Adrenal gland (tissue), 12 donors: ENCODE results near the gene CAMSAP1. TPM values are rescaled to one million over a fixed set of nuclear protein-coding genes. Genes with fewer than 3 reads are reported as not detected.

ENCODE experiments used
- DNase-seq, 7 donors: peaks; one replicate each; pipeline ENCODE4 v3.0.0-alpha.2; 2019 to 2020
- H3K27ac ChIP-seq, 5 donors: fragments of 200-600 bp; sonication (generic) in 4 of 5; 1 replicate in 3 of 5; 2 replicates in 2 of 5; pipeline versions ENCODE4 v1.5.1 to v1.8.0; 2016 to 2020; ENCODE audit warnings: mild to moderate bottlenecking in 1 of 5
- H3K27me3 ChIP-seq: fragments of 200-600 bp; 2 replicates; pipeline ENCODE4 v1.8.0; 2021
- H3K36me3 ChIP-seq, 2 donors: fragments of 200-600 bp; replicated peaks in 1 of 2; 1 replicate in 1 of 2; 2 replicates in 1 of 2; pipeline versions ENCODE4 v1.5.1 to v1.8.0; 2018 to 2022
- H3K4me1 ChIP-seq, 2 donors: fragments of 200-600 bp; replicated peaks in 1 of 2; 1 replicate in 1 of 2; 2 replicates in 1 of 2; pipeline versions ENCODE4 v1.5.1 to v1.8.0; 2018 to 2021
- H3K4me3 ChIP-seq, 4 donors: fragments of 200-600 bp; sonication (generic) in 3 of 4; one replicate each; pipeline ENCODE4 v1.5.1; 2016 to 2018
- H3K9me3 ChIP-seq, 3 donors: fragments of 200-600 bp; sonication (generic) in 1 of 3; replicated peaks in 1 of 3; 1 replicate in 2 of 3; 2 replicates in 1 of 3; pipeline versions ENCODE4 v1.5.1 to v1.8.0; 2016 to 2021
- POLR2A ChIP-seq, 2 donors: fragments of 450-650 bp; IDR thresholded peaks; one replicate each; pipeline ENCODE4 v1.6.1; 2017; ENCODE audit warnings: antibody characterized with exemption in 2 of 2, mild to moderate bottlenecking in 2 of 2, moderate library complexity in 1 of 2
- WGBS, 4 donors: extraction: QIAGEN DNeasy Blood & Tissue Kit in 2 of 4; methylation state at CpG; one replicate each; pipeline versions ENCODE4 v1.1.5 to v1.1.7; 2013 to 2017; 5-methylcytosine and 5-hydroxymethylcytosine counted together
- intact Hi-C, 2 donors: fragments of 100-400 bp; cut with DNase I; formaldehyde crosslinking; loops; one replicate each; pipeline versions ENCODE4 v1.14.1 to v1.15.0; 2022 to 2023
- polyA plus RNA-seq, 3 donors: library from polyadenylated mRNA; stranded (reverse); fragments of 200-250 nt in 2 of 3; fragments of 350-450 nt in 1 of 3; fragmentation: Illumina TruSeq in 1 of 3; extraction: RNeasy Lipid Tissue Mini Kit (QIAGEN cat#74804) in 1 of 3; gene quantifications; one replicate each; pipeline ENCODE4 v1.2.3, GENCODE V29; 2013 to 2014
- total RNA-seq, 9 donors: library from RNA; depleted of rRNA in 4 of 9; stranded (reverse); fragments of >200 nt in 4 of 9; fragments of 120-200 nt in 1 of 9; fragmentation: NEBNext Ultra II Directional in 1 of 9; extraction: Animal tissue kit (Norgen Biotek cat#: 25700) in 1 of 9; gene quantifications; one replicate each; pipeline versions ENCODE4 v1.1.0 to v1.2.4, GENCODE V29; 2013 to 2023
- TF ChIP-seq, protein P1 (sequence below), 6 experiments: fragments of 450-650 bp in 4 of 6; fragments of 200-600 bp in 2 of 6; sonication (generic) in 1 of 6; IDR thresholded peaks; 1 replicate in 5 of 6; 2 replicates in 1 of 6; pipeline versions ENCODE4 v1.5.1 to v1.8.0; 2016 to 2021; ENCODE audit warnings: antibody characterized with exemption in 6 of 6, mild to moderate bottlenecking in 2 of 6, moderate library complexity in 1 of 6
- donor health status: healthy with polysubstance abuse.
- donor health status: Bipolar disorder and iron deficiency.
- donor health status: DM: yes; HTN: yes; CAD: no.
- donor health status: DM: no; HTN: no; CAD: no.
- donor health status: DM: no; HTN: no; CAD: no.
- donor health status: DM: yes; HTN: yes; CAD: no.

Gene CAMSAP1
- total and polyA plus RNA-seq, 12 donors, result 4.6 to 108 (median 27.0) TPM

DNA sequence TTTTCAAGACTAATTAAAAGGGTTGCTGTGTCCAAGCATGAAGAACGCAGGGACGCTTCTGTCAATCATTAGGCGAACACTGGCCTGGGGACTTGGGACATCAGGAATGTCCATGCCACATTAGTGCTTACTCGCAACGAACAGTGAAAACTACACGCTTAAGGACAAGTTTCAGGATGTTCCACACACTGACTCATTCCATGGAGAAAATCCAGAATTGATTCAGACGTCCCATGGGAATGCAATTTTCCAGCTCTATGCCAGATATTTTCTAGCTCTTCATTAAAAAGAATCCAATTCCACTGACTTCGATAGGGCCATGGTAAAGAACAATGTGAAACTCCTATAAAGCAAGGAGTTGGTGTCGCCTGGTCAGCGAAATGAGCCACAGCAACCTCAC lies 98.2 kb downstream of the CAMSAP1 start:
- WGBS, 4 donors, result 79 to 87% (median 84%) methylated on average over 10 of the region's 10 CpGs
- intact Hi-C loops, result no loop called here
- no peaks in the 10 kb centered on the region for H3K27me3 ChIP-seq
- H3K9me3 ChIP-seq, result no peaks in the 10 kb centered on the region
- H3K36me3 ChIP-seq, result peaks cover 0 to 40% of the 10 kb centered on the region in 2 donors
- no peak for DNase-seq
- no peak for TF ChIP-seq POLR2A (IDR thresholded peaks at IDR 0.05)
- no peaks in the 10 kb centered on the region for H3K4me1 ChIP-seq
- H3K27ac ChIP-seq, result no peak overlapping the region
- H3K4me3 ChIP-seq, result no peak overlapping the region

DNA sequence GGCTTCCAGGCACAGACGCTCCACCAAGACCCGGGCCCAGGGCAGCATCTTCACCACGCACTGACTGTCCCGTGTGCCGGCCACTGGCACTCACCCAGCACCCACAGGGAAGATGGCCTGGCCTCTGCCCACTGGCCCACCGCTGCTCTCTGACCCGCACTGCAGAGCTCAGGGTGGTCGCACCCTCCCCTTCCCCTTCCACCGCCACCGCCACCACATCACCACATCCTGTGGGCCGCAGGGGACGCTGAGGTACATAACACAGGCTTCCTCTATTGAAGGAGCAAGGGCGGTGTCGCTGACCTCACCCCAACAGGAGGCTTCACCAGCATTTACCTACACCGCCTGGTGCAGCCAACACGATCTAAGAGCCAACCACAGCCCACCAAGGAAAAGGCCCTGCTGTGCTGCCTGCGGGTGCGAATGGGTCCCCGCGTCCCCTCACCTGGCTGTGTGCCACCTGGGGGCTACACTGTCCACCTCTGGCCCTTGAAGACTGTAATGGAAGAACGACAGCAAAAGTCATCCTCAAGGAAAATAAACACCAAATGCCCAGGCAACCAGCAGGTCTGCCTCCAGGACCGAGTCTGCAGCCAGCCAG lies 101.8 kb downstream of the CAMSAP1 start:
- no peak overlapping the region for H3K27ac ChIP-seq
- DNase-seq, result no peak
- intact Hi-C loops, result no loop called here

DNA sequence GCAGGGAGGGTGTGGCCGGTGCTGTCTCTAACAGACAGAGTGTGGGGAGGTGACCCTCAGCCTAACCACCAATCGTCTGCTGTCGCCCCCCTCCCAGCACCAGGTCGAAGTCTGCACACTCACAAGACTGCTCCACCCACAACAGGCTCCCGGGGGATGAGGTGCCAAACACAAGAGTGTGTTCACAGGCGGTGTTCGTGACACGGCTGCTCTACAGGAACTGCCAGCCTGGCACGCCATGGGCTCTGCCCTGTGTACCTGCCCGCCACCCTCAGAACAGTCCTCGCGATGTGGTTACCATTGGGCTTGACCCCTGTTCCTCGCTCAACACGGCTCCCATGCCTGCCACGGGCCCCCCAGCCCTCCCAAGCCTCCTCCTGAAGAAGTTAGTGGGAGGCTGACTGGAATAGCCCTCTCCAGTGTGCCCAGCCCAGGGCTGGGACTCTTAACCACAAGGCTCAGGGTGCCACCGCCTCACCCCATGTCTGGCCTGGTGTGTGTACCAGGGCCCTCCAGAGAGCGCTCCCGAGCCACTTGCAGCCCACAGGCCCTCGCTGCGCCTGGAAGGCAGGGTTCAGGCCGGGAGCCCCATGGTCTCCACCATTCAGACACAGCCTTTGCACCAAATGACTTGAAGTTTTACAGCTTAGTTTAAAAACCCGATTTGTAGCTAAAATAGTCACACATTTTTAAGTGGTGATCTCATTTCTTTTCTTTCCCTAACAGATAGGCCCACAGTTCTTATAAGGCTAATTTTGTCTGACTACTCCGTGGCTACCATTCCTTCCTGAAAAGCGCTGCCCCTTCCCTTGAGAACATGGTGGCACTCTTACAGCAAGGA lies 102.5 kb downstream of the CAMSAP1 start:
- no peak for DNase-seq
- no peak overlapping the region for H3K27ac ChIP-seq
- TF ChIP-seq, protein P1, sequence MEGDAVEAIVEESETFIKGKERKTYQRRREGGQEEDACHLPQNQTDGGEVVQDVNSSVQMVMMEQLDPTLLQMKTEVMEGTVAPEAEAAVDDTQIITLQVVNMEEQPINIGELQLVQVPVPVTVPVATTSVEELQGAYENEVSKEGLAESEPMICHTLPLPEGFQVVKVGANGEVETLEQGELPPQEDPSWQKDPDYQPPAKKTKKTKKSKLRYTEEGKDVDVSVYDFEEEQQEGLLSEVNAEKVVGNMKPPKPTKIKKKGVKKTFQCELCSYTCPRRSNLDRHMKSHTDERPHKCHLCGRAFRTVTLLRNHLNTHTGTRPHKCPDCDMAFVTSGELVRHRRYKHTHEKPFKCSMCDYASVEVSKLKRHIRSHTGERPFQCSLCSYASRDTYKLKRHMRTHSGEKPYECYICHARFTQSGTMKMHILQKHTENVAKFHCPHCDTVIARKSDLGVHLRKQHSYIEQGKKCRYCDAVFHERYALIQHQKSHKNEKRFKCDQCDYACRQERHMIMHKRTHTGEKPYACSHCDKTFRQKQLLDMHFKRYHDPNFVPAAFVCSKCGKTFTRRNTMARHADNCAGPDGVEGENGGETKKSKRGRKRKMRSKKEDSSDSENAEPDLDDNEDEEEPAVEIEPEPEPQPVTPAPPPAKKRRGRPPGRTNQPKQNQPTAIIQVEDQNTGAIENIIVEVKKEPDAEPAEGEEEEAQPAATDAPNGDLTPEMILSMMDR (IDR thresholded peaks at IDR 0.05), result no peak
- no peak for TF ChIP-seq POLR2A (IDR thresholded peaks at IDR 0.05)
- 81 to 90% (median 85%) methylated on average over 11 to 24 of the region's 24 CpGs for WGBS, 4 donors
- H3K4me3 ChIP-seq, result no peak overlapping the region
- no peaks in the 10 kb centered on the region for H3K4me1 ChIP-seq
- intact Hi-C loops, result no loop called here
- peaks cover 0 to 6% of the 10 kb centered on the region in 2 donors for H3K36me3 ChIP-seq
- H3K9me3 ChIP-seq, result no peaks in the 10 kb centered on the region
- H3K27me3 ChIP-seq, result no peaks in the 10 kb centered on the region

More for the DNA sequence above, 101.8 kb downstream of the CAMSAP1 start:
- H3K4me3 ChIP-seq, result no peak overlapping the region
- H3K9me3 ChIP-seq, result no peaks in the 10 kb centered on the region
- TF ChIP-seq POLR2A (IDR thresholded peaks at IDR 0.05), result no peak
- TF ChIP-seq, protein P1 (IDR thresholded peaks at IDR 0.05), result no peak
- H3K4me1 ChIP-seq, result no peaks in the 10 kb centered on the region
- H3K36me3 ChIP-seq, result peaks cover 0 to 13% of the 10 kb centered on the region in 2 donors
- no peaks in the 10 kb centered on the region for H3K27me3 ChIP-seq
- 81 to 91% (median 89%) methylated on average over 15 to 22 of the region's 22 CpGs for WGBS, 4 donors

DNA sequence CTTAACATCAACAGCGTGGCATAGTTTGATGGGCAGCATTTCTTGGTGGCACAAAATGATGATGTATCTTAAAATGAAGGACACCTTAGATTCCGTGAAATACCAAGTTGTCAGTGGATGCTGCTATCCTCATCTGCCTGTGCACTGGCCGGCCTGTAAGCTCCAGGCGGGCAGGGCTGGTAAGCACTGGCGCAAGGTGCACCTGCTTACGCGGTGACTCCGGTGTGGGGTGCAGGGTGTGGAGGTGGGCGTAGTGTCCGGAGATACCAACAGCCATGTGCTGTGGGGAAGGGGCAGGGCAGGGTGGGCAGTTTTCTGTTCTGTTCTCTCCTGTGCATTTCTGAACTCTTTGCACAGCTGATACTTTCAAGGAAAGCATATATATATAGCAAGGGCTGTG lies 103.9 kb downstream of the CAMSAP1 start:
- Histone ChIP-seq H3K4me1 (no peaks in the 10 kb centered on the region), H3K27ac (no peak overlapping the region), H3K9me3 (no peaks in the 10 kb centered on the region), H3K4me3 (no peak overlapping the region), H3K36me3 (no peaks in the 10 kb centered on the region), H3K27me3 (no peaks in the 10 kb centered on the region)
- intact Hi-C loops, result no loop called here
- TF ChIP-seq, protein P1 (IDR thresholded peaks at IDR 0.05), result no peak
- no peak for TF ChIP-seq POLR2A (IDR thresholded peaks at IDR 0.05)
- 74 to 98% (median 91%) methylated on average over 2 to 10 of the region's 10 CpGs for WGBS, 4 donors
- no peak for DNase-seq
